SW 1271 (cell line): ENCODE results near the gene COL18A1.

ENCODE experiments used
- DNase-seq, 2 experiments: peaks; one replicate each; lab custom pipeline; 2025; lab: John Stamatoyannopoulos, UW

The COL18A1 gene

DNA sequence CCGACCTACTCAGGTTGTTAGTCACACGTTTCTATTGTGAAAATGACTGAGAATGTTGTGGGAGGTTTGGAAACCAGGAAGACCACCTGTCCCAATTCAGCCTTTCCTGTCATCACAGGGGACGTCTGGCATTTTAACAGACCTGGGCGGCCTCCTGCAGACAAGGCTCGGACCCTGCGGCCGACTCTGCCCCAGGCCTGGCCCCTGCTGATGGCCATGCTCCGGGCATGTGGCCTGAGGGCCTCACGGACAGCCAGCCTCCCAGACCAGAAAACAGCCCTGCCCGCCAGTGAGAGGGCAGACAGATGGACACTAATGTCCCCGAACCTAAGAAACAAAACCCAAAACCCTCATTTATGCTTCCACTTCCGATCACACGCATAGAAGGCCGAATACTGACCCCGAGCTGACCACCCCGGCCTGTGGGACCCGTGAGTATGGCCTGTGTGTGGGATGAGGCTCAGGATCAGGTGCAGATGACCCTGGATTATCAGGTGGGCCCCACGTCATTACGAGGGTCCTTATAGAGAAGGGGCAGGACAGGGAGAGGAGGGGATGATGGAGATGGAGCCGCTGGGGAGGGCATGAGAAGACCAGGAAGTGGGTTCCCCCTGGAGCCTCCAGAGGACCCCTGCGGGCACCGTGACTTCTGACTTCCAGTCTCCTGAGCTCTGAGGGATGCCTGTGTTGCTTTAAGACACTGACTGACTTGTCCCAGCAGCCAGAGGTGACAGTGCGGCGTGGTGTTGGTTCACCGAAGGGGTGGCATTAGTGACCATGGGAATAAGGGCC, 9.6 kb downstream of the COL18A1 start:
- DNase-seq: no peak

DNA sequence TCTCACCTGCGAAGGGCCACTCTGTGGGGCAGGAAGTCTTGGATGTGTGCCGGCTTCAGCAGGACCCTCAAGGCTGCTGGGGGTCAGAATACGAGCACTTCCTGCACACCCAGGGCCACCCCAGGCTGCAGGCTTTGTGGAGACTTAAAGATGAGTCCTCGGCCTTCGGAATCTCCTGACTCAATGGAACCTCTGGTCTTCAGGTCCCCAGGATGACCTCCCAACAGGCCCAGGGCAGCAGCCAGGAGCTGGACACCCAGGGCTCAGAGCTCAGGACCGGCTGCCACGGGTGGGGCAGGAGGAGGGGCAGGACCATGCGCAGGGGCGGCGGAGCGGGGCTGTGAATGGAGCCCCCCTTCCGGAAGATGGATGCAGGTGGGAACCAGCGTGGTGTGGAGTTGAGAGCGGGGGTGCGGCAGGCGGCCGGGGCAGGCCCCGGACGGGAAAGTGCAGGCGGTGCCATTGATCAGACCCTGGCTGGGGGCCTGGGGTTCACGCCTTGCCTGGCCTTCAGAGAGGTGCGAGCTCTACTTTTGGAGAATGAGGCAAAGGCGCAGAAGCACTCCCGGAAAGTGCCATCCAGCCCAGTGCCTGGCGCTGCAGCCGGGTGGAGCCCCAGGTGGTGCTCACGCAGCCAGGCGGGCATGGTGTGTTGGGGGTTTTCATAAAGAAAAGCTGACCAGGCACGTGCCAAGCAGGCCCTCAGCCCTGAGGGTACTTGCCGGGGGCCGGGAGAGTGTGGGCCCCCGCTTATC, 10.4 kb downstream of the COL18A1 start:
- no peak for DNase-seq

DNA sequence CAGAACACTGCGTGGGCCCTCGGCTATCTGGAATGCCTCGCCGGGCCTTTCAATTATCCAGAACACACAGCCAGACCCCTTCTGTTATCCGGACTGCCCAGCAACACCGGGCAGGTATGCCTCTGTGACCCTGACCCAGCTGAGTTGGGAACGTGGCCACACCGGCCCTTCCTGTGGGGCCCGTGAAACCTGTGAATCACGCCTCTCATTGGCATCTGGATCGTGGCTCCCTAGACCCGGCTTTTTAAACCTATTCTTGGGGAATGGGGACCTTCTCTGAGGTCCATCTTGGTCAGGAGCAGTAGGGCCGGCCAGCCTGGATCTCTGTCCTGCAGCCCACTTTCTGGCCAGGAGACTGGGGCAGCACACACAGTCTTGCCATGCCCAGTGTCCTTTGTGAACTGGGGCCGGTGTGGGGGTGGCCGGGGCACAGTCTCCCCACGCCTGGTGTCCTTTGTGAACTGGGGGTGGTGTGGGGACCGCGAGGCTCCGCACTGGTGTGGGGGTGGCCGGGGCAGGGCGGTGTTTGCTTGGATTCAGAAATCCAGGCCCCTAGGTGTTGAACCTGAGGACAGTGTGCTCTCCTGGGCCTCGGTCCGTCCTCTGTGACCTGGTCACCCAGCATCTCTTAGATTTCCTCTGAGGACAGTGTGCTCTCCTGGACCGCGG, 11.1 kb downstream of the COL18A1 start:
- DNase-seq: no peak

DNA sequence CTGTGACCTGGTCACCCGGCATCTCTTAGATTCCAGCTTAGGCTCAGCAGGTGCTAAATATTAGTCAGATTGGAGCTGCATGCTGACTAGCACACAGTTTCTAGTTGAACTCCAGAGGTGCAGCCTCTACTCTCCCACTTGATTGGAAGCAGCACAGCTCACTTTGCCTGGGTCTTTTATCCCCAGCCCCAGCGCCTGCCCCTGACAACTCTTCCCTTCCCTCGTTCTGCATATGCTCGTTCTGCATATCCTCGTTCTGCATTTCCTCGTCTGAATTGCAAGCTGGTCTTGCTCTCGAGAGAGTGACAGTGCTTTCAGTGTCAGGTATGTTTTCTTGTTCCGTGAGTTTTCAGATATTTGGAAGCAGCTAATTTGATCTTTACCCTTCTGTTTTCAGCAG, 11.7 kb downstream of the COL18A1 start:
- DNase-seq: no peak

DNA sequence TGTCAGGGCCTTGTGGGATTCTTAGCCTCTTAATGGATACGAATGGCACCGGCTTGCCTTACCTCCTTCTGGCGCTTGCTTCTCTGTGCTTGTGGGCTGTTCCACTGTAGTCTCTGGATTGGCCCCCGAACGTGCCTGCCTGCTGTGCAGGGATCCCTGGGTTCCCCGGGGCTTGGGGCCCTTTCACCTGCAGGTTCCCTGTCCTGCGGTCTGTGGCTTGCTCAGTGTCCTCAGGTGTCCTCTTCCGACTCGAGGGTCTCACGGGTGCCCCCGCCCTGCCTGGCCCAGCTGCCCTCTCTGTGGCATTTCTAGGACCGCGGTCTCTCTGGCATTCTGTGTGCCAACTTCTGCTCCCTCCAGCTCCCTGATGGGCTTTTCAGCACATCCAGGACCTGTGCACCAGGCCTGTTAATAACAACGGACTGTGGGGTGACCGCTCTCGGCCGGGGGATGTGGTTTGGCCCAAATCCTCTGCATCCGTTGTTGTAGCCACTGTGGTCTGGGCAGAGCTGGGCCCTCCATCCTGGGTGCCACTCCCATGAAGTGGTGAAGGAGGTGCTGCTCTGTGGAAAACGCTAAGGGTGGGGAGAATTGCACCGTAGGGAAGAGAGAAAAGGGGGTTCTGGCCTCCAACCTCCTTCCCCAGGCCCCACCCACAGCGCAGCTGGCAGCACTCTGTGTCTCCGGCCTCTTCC, 12.4 kb downstream of the COL18A1 start:
- no peak for DNase-seq

DNA sequence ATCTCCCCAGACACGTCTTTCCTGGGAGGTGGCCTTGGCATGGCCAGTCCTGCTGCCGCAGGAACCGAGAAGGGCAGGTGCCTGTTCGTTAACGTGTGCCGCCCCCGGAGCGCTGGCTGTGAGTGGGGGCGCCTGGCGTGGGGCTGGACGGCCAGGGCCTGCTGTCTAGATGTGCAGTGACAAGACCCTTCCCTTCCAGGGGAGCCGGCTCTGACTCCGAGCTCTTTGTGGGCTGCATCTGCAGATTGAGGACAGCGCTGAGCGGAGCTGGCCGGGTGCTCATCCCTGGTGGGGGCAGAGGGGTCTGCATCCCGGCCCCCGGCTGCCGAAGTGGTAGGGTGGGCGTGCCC, 13.0 kb downstream of the COL18A1 start:
- DNase-seq: no peak

DNA sequence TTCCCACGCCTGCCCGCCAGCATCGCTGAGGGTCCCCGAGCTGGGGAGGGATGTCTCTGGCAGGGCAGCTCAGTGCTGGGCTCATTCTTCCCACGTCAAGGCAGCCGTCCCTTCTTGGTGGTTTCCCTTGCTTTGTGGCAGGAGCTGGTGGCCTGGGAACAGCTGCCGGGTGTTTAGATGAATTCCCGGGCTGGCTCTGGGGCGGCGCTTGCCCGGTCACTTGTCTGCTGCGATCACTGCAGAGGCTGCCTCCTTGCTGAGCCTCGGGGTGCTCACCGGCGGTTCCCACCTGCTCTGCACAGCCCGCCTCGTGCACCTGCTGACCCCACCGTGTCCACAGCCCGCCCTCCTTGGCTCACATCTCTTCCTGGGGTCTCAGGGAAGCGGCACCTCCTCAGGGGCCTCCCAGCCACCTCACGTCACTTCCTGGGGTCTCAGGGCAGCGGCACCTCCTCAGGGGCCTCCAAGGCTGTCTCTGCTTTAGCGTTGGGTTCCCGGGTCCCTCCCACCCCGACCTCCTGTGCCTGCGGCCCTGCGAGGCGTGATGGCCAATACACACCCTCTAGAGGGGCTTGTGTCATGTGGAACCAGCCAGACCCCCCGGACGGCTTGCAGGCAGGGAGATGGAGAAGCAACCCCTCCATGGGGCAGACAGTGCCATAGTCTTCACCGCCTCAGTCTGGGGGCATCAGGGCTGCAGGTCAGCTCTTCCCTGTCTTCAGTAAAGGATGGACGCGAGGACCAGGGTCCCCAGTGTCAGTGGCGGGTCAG, 13.5 kb downstream of the COL18A1 start:
- DNase-seq: no peak

DNA sequence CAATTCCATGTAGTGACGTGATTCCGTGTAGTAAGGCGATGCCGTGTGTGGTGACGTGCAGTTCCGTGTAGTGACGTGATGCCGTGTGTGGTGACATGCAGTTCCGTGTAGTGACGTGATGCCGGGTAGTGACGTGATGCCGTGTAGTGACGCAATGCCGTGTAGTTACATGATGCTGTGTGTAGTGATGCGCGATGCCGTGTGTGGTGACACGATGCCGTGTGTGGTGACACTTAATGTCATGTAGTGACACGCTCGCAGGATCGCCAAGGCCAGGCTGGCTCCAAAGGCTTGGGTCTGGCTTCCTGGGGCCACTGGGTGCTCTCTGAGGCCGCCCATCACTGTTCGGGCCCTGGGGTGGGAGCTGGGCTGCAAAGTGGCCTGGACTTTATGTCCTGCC, 14.2 kb downstream of the COL18A1 start:
- DNase-seq: no peak

DNA sequence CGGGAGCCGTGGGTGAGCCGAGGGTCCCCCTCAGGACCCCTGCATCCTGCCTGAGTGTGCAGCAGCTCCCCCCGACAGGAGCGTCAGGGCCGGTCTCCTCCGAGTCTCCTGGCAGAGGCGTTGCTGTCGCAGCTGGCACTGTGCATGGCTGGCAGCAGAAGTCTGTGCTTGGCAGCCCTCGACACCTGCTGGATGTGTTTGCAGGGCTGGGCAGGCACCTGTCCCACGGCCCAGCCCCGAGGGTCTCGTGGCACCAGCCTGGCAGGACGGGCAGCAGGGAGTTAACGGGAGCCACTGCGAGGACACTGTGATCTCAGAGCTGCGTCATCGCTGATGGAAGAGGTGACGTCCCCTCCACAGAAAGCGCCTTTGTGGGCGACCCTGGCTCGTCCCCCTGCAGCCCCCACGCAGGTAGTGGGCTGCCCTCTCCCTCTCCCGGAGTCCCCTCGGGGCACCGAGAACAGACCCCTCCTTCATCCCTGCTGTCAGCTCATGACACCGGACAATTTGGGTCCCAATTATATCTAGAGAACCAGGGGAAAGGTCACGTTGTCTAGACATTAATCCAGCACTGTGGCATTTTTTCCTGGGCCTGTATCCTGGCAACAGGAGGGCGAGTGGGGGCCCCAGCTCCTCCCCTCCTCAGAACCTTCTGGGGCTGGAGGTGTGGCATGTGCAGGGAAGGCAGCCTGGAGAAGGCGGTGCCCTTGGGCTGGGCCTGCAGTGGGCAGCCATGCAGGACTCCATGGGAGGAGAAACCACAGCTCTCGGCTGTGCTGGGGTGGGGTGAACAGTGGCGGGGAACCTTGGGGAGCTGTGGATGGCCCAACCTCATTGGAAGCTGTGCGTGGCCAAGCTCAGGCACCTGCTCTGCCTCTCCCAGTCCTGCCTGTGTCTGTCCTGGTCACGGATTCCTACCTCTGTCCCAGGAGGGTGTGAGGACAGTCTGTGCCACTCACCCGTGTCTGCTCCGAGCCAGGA, 15.4 kb downstream of the COL18A1 start:
- no peak for DNase-seq

DNA sequence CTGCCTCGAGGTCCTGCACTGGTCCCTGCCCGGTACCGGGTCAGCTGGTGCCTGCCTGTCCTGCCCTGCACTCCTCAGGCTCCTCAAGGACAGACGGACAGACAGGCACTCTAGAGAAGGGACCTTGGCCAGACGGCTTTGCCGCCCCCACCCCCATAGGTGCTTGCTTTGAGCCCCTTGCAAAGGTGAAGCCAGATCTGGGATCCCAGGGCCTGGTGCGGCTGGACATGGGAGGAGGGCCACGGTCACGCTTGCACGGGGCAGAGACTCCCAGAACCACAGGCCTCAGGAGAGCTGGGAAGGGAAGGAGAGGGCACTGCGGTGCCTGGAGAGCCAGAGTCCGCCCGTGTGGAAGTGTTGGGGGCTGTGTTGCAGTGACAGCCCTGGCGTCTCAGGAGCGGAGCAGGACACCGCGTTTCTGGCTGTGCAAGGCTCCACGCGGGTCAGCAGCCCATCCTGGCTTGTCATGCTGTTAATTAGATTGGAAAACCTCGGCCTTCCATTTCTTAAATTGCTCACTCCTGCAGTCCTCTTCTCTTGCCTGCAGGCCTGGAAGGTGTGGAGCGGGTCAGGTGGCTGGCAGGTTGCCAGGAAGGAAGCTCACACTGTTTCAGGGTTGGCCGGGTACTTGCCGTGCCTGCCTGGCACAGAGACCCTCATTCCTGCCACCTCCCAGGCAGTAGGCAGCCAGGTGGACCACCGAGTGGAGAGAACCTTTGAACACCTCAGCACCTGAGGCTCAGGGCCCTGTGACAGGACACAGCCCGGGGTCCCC, 16.3 kb downstream of the COL18A1 start:
- DNase-seq: no peak

DNA sequence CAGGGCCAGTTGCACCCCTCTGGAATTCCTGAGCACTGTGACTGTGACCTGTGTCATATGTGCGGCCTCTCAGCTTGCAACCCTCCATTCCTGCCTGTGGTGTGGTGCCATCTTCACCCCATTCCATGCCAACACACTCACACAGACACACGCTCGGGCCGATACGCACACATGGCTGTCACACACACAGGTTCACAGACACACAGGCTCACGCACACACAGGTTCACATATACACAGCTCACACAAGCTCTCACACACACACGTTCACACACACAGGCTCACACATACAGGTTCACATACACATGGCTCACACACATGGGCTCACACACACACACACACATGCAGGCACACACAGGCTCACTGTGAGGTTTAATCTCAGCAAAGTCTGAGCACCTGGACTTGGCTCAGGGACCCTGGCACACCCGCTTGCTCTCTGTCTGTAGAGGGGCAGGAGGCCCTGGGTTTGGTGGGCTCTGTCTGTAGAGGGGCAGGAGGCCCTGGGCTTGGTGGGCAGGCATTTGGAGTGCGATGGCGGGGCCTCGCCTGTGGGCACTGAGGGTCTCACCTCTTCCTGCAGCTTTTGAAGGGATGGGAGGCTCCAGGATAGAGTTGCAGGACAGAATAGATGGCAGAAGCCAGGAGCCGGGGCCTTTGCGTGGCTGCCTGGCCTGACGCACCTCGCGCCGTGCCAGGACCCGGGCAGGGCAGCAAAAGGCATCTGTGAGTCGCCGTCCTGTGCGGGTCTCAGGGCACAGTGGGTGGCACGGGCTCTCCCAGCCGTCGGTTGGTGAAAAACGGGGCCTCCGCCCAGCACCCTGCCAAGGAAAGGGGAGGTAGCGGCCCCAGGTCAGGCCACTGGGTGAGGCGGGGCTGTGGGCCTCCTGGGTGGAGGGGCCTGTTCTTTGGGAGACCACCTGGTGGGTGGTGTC, 17.1 kb downstream of the COL18A1 start:
- no peak for DNase-seq

DNA sequence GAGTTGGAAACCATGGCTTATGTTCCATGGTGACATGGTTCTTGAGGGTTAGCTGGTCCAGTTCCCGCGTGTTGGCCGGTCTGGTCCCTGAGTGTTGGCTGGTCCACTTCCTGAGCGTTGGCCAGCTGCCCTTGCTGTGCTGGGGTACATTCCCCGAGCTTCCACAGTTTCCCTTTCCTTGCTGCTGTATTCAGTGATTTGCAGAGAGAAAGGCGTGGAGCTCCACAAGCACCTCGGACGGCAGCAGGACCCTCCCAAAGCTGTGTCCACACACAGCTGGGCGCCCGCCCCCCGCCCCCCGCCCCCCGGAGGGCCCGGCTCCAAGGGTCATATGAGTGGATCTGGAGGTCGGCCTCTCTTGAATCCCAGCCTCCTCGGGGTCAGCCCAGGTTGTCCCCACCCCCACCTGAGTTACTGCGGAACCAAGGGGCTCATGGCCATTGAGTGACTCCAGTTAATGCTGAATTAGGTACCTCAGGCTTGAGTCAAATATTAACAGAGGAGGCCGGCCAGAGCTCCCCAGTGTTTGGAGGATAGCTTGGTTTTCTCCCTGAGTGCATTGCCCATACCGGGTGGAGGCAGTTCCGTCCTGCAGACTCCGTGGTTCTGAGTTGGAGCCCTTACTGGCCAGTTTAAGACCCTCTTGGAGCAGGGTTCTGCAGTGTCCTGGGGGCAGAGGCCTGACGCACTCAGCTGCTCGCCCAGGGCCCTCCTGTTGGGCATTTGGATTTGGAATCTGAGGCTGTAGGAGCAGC, 18.4 kb downstream of the COL18A1 start:
- DNase-seq: no peak

DNA sequence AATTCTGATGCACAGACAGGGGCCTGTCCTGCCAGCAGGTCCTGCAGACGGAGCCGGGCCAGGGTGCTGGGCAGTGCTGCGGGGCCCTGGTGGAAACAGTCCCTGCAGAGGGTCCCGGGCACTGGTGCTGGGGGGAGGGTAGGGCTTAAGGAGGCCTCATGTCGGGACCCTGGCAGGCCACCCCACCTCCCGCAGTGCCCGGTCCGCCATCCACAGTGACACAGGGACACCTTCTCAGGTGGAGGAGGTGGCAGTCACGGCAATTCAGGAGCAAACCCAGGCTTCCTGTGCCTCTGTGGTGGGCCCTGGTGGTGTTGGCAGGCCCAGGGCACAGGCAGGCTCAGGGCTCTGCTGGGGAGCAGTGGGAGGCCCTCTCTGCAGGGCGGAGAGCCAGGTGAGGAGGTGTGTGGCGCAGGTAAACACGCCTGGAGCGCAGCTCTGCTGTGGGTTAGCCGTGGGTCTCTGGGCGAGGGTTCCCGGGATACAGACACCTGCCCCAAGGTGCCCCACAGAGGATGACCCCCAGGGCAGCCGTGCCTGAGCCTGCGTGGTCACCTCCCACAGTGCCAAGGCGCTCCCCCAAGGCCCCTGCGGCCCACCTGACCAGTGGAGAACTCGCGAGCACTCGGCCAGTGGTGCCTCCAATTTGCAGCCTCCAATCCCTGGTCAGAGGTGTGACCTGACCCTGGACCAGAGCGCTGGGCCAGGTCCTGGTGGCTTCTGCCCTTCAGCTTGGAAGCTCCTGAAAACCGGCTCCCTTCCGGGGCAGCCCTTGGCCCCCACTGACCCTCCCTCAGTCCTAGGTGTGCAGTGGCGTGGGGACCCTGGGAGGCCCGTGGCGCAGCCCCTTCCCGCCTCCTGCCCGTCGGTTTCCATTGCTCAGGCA, 19.2 kb downstream of the COL18A1 start:
- no peak for DNase-seq

DNA sequence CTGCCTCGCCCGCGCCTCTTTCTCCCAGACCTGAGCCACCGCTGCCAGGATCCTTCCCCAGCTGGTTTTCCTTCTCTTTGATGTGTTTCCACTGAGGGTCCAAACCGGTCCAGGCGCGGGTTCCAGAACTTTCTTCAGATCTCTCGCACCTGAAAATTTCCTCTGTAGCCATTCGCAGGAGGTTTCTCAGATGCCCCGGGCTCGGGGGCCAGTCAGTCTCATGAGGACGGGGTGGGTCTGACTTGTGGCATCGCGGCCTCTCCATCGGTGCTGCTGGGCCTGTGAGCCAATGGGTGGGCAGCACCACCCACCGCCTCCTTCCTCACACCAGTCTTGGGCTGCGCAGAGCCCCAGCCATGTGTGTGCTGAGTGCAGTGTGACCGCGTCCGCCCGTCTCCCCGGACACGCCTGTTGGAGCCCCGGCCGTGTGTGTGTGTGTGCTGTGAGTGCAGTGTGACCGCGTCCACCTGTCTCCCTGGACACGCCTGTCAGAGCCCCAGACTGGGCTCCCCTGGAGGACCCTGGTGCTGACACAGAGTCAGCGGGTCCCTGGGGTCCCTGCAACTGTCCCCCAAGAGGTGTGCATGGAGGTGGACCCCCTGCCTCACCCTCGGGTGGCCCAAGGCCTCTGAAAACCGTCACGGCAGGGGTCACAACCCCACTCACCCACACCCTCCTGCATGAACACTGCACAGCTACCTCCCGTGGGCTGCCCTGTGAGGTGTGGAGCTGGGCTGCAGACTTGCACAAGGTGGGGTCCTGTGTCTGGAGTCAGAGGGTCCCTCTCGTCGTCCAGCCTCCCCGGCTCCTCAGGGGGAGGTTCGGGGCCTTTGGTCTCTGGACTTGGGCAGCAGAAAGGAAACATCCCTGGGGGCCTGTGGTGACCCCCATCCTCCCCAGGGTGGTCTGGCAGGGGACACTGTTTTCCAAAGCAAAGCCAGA, 20.2 kb downstream of the COL18A1 start:
- no peak for DNase-seq
